Endothelial cell of umbilical vein (primary cell): ENCODE results near the gene S100P. TPM values are rescaled to one million over a fixed set of nuclear protein-coding genes. Genes with fewer than 3 reads are reported as not detected.

Source experiments
- BruUV-seq: library from RNA; stranded (reverse); fragments of 400-500 nt; replicated peaks from 2 replicates; lab custom pipeline; 2021; lab: Mats Ljungman, UMichigan
- CTCF ChIA-PET: fragments of 300-600, 350-600 bp; sonication (Branson Sonifier 250); formaldehyde crosslinking; loops from one replicate; lab custom pipeline; 2021; ENCODE audit warnings: antibody characterized with exemption, inconsistent platforms; lab: Charles Lee
- POLR2A ChIA-PET: fragments of 300-600, 350-600 bp; sonication (Branson Sonifier 250); formaldehyde crosslinking; loops from one replicate; lab custom pipeline; 2021; ENCODE audit warnings: antibody characterized with exemption, inconsistent platforms; lab: Charles Lee
- DNase-seq: peaks from one replicate; pipeline ENCODE4 v3.0.0-alpha.2; 2011; ENCODE audit warnings: low read depth, low spot score
- FAIRE-seq: peaks from 2 replicates; lab custom pipeline; 2011; peaks lifted over from hg19 to GRCh38; lab: Jason Lieb, UNC
- H2AFZ ChIP-seq: 2 replicates; pipeline ENCODE4 v1.6.0; 2012; ENCODE audit warnings: low read depth, low read length, control low read depth, inconsistent platforms
- H3K27ac ChIP-seq: 2 replicates; pipeline ENCODE4 v1.5.1; 2011; ENCODE audit warnings: low read depth, mild to moderate bottlenecking, control low read depth, low read length, moderate library complexity; ENCODE audit not compliant: insufficient read depth
- H3K27me3 ChIP-seq, 2 experiments: 2 replicates each; pipeline versions ENCODE4 v1.6.0 to v1.6.1; 2011; ENCODE audit warnings: low read length in 2 of 2, mixed read lengths in 1 of 2; ENCODE audit not compliant: control insufficient read depth in 2 of 2, insufficient read depth in 2 of 2
- H3K36me3 ChIP-seq, 2 experiments: 2 replicates in 1 of 2; 3 replicates in 1 of 2; pipeline ENCODE4 v1.5.1; 2011; ENCODE audit warnings: low read length in 2 of 2, mild to moderate bottlenecking in 1 of 2, moderate library complexity in 1 of 2; ENCODE audit not compliant: control insufficient read depth in 2 of 2, insufficient read depth in 2 of 2; ENCODE audit errors: extremely low read depth in 1 of 2
- H3K4me1 ChIP-seq: 3 replicates; pipeline ENCODE4 v1.5.1; 2011; ENCODE audit warnings: mild to moderate bottlenecking, low read length; ENCODE audit not compliant: control insufficient read depth, insufficient read depth; ENCODE audit errors: extremely low read depth
- H3K4me2 ChIP-seq: 2 replicates; pipeline ENCODE4 v1.6.1; 2011; ENCODE audit warnings: low read length, control low read depth, mixed read lengths; ENCODE audit not compliant: insufficient read depth
- H3K4me3 ChIP-seq, 3 experiments: fragments of 200-600 bp in 1 of 3; sonication (generic), shearing (Covaris generic) in 1 of 3; replicated peaks in 1 of 3; 2 replicates each; pipeline ENCODE4 v1.5.1; 2011 to 2016; ENCODE audit warnings: control low read depth in 3 of 3, low read length in 3 of 3, mild to moderate bottlenecking in 2 of 3, inconsistent platforms in 1 of 3, low read depth in 1 of 3, moderate library complexity in 1 of 3; ENCODE audit not compliant: insufficient read depth in 1 of 3
- H3K79me2 ChIP-seq: 2 replicates; pipeline ENCODE4 v1.6.0; 2012; ENCODE audit warnings: low read length, inconsistent platforms; ENCODE audit not compliant: control insufficient read depth, insufficient read depth
- H3K9ac ChIP-seq: replicated peaks from 2 replicates; pipeline ENCODE3; 2011; ENCODE audit warnings: low read length, control low read depth; ENCODE audit not compliant: insufficient read depth; ENCODE audit errors: extremely low read depth
- H3K9me1 ChIP-seq: replicated peaks from 3 replicates; pipeline ENCODE4 v1.6.0; 2011; ENCODE audit warnings: mild to moderate bottlenecking, low read length; ENCODE audit not compliant: control insufficient read depth, insufficient read depth; ENCODE audit errors: extremely low read depth
- H3K9me3 ChIP-seq: replicated peaks from 2 replicates; pipeline ENCODE4 v1.5.1; 2012; ENCODE audit warnings: low read length, inconsistent platforms; ENCODE audit not compliant: control insufficient read depth, insufficient read depth
- H4K20me1 ChIP-seq: replicated peaks from 2 replicates; pipeline ENCODE3; 2011; ENCODE audit warnings: mild to moderate bottlenecking, low read length; ENCODE audit not compliant: control insufficient read depth, insufficient read depth; ENCODE audit errors: extremely low read depth
- CTCF ChIP-seq, 2 donors: IDR thresholded peaks; 1 replicate in 1 of 2; 2 replicates in 1 of 2; pipeline ENCODE4 v1.5.1; 2011; ENCODE audit warnings: low read length in 2 of 2, mild to moderate bottlenecking in 2 of 2, moderate library complexity in 2 of 2, control low read depth in 1 of 2, inconsistent platforms in 1 of 2, low read depth in 1 of 2; ENCODE audit not compliant: insufficient read depth in 1 of 2; ENCODE audit errors: extremely low read depth in 1 of 2
- EZH2 ChIP-seq: IDR thresholded peaks from 2 replicates; pipeline ENCODE4 v1.6.1; 2012; ENCODE audit warnings: borderline replicate concordance, low read depth, mild to moderate bottlenecking, moderate library complexity, low read length, inconsistent platforms; ENCODE audit not compliant: severe bottlenecking
- FOS ChIP-seq: IDR thresholded peaks from 2 replicates; pipeline ENCODE4 v1.6.1; 2011; ENCODE audit warnings: mild to moderate bottlenecking, low read length, moderate library complexity, borderline replicate concordance; ENCODE audit not compliant: insufficient read depth
- GATA2 ChIP-seq: IDR thresholded peaks from 2 replicates; pipeline ENCODE4 v1.7.0; 2011; ENCODE audit warnings: low read depth, mild to moderate bottlenecking, moderate library complexity, mixed read lengths, low read length; ENCODE audit not compliant: insufficient read length, insufficient read depth
- JUN ChIP-seq: IDR thresholded peaks from 2 replicates; pipeline ENCODE4 v1.6.1; 2011; ENCODE audit warnings: borderline replicate concordance, low read depth; ENCODE audit not compliant: insufficient read length, insufficient read depth
- MAX ChIP-seq: IDR thresholded peaks from 2 replicates; pipeline ENCODE4 v1.6.1; 2011; ENCODE audit not compliant: insufficient read depth, insufficient read length
- MYC ChIP-seq: IDR thresholded peaks from one replicate; pipeline ENCODE4 v1.6.1; 2011; ENCODE audit warnings: mild to moderate bottlenecking, low read depth, low read length
- POLR2A ChIP-seq: IDR thresholded peaks from 2 replicates; pipeline ENCODE4 v1.6.1; 2012; ENCODE audit warnings: low read depth, mild to moderate bottlenecking, control low read depth, low read length
- POLR2AphosphoS5 ChIP-seq: IDR thresholded peaks from 2 replicates; pipeline ENCODE4 v1.6.1; 2012; ENCODE audit warnings: low read depth, mild to moderate bottlenecking, control low read depth, low read length, moderate library complexity; ENCODE audit not compliant: insufficient read depth
- dilution Hi-C: fragments of 300-500 bp; cut with MboI; formaldehyde crosslinking; loops from one replicate; pipeline ENCODE4 v1.15.0; 2019; ENCODE audit warnings: low sequenced_read_pairs; ENCODE audit not compliant: extremely low pct_ligation_motif_present
- intact Hi-C: fragments of 100-400 bp; cut with micrococcal nuclease; formaldehyde crosslinking; loops from one replicate; pipeline ENCODE4 v1.10.0; 2022
- polyA plus RNA-seq, 4 experiments: library from polyadenylated mRNA; depleted of rRNA in 3 of 4; stranded (reverse) in 3 of 4; unstranded in 1 of 4; fragments of >200 nt; gene quantifications; 2 replicates each; pipeline versions ENCODE4 v1.2.1 to v1.2.3, GENCODE V29; 2011 to 2012; ENCODE audit warnings: missing spikeins in 1 of 4
- total RNA-seq: library from RNA; stranded (reverse); gene quantifications from 2 replicates; pipeline ENCODE4 v1.2.3, GENCODE V29; 2021

The S100P gene
- total and polyA plus RNA-seq, 2 donors (not counting 3 experiments of a cell fraction or from before 2014, with no cell fraction given), result not detected

GRCh38 chr4:6699903-6700302 lies 6.2 kb downstream of the S100P start:
- H3K4me3 ChIP-seq, result no peak overlapping the region
- no peak for FAIRE-seq
- peaks cover under 1% of the 10 kb centered on the region for H3K4me1 ChIP-seq
- H3K36me3 ChIP-seq, result peaks cover 0 to 4% of the 10 kb centered on the region in 2 experiments
- BruUV-seq, result no TSS peak
- no peak for DNase-seq
- no peak overlapping the region for H2AFZ ChIP-seq
- no peak overlapping the region for H3K4me2 ChIP-seq
- no peaks in the 10 kb centered on the region for H3K9me3 ChIP-seq
- dilution Hi-C loops (no loop called here), intact Hi-C loops (no loop called here)
- H3K27ac ChIP-seq, result no peak overlapping the region
- H4K20me1 ChIP-seq, result no peaks in the 10 kb centered on the region
- H3K79me2 ChIP-seq, result peaks cover 4% of the 10 kb centered on the region
- ChIA-PET CTCF (interaction anchor here (0.9 to 1.5 kb wide), 3 partner anchors 10 to 274 kb away, joined by 3 to 4 read pairs (median 4); partner anchors contain the start of gene MRFAP1L1), POLR2A (no interaction called here)
- no peaks in the 10 kb centered on the region for H3K9me1 ChIP-seq
- TF ChIP-seq POLR2AphosphoS5 (no peak), GATA2 (no peak), MYC (no peak), POLR2A (no peak), MAX (no peak), FOS (no peak), EZH2 (no peak), JUN (no peak), CTCF (IDR thresholded peaks at IDR 0.05; ENCODE audit: extremely low read depth in 1 of 2, insufficient read depth in 1 of 2, low read depth in 1 of 2, low read length in 2 of 2) (no peak)
- H3K9ac ChIP-seq, result no peak overlapping the region
- H3K27me3 ChIP-seq, result no peaks in the 10 kb centered on the region
